GM12878 (cell line): ENCODE results near the gene PRDM1.

Experiments used
- CTCF ChIP-seq, 3 experiments: IDR thresholded peaks in 2 of 3; conservative IDR thresholded peaks in 1 of 3; 2 replicates each; pipeline ENCODE4 v1.5.1; 2011; ENCODE audit warnings: low read depth in 3 of 3, low read length in 3 of 3, mild to moderate bottlenecking in 3 of 3, control low read depth in 2 of 3, moderate library complexity in 2 of 3, inconsistent platforms in 1 of 3, mixed read lengths in 1 of 3; ENCODE audit not compliant: control insufficient read depth in 2 of 3, insufficient read depth in 1 of 3; ENCODE audit errors: extremely low read depth in 1 of 3
- NFYA ChIP-seq: IDR thresholded peaks from 2 replicates; pipeline ENCODE4 v1.6.1; 2011; ENCODE audit warnings: low read depth, mild to moderate bottlenecking, low read length, improper control_type of control experiment, borderline replicate concordance
- PKNOX1 ChIP-seq: fragments of 450-650 bp; IDR thresholded peaks from 2 replicates; pipeline ENCODE4 v1.6.1; 2016; ENCODE audit warnings: mild to moderate bottlenecking
- POLR2AphosphoS2 ChIP-seq: IDR thresholded peaks from 2 replicates; pipeline ENCODE4 v1.6.1; 2011; ENCODE audit warnings: low read depth, mild to moderate bottlenecking, low read length, improper control_type of control experiment, moderate library complexity
- USF2 ChIP-seq: IDR thresholded peaks from 2 replicates; pipeline ENCODE4 v1.6.1; 2011; ENCODE audit warnings: low read depth, low read length, improper control_type of control experiment, borderline replicate concordance
- WRNIP1 ChIP-seq: IDR thresholded peaks from 2 replicates; pipeline ENCODE4 v1.6.1; 2011; ENCODE audit warnings: low read depth, low read length, improper control_type of control experiment, borderline replicate concordance

GRCh38 chr6:106060167-106060566, 26.0 kb upstream of the PRDM1 start:
- TF ChIP-seq NFYA (no peak), USF2 (no peak), POLR2AphosphoS2 (no peak), WRNIP1 (no peak), CTCF (IDR thresholded peaks at IDR 0.05 in 2 of 3, conservative IDR thresholded peaks at IDR 0.05 in 1 of 3; ENCODE audit: control insufficient read depth in 2 of 3, extremely low read depth in 1 of 3, insufficient read depth in 1 of 3, low read depth in 3 of 3, low read length in 3 of 3) (no peak), PKNOX1 (no peak)
